PC-3 (cell line): Measurements from ENCODE around the gene PCYT1B.

Experiments
- CTCF ChIP-seq: fragments of 300-600 bp; sonication (generic); conservative IDR thresholded peaks from 2 replicates; pipeline ENCODE4 v1.5.1; 2017; ENCODE audit warnings: antibody characterized with exemption, low read depth, mild to moderate bottlenecking, low read length
- EZH2 ChIP-seq: fragments of 300-600 bp; sonication (generic); IDR thresholded peaks from one replicate; pipeline ENCODE4 v1.6.1; 2017; ENCODE audit warnings: antibody characterized with exemption, mild to moderate bottlenecking, low read length; ENCODE audit not compliant: unreplicated experiment
- EZH2phosphoT487 ChIP-seq: fragments of 300-600 bp; sonication (generic); IDR thresholded peaks from 2 replicates; pipeline ENCODE4 v1.6.1; 2018; ENCODE audit warnings: mild to moderate bottlenecking, antibody characterized with exemption, low read length, borderline replicate concordance

DNA sequence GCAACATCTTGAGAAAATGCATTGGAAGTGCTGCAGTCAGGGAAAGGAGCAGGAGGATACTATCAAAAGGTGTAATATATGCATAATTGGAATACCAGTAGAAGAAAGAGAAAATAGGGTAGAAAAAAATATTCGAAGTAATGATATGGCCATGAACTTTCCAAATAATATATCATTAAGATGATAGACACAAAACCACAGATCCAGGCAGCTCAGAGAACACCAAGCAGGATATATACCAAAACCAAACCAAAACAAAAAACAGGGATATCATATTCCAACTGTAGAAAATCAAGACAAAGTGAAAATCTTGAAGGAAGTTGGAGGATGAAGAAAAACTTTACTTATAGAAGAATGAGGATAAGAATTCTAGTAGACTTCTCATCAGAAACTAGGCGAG lies 36.9 kb upstream of the PCYT1B start:
- TF ChIP-seq CTCF (no peak), EZH2phosphoT487 (no peak), EZH2 (no peak)
